Neural cell (in vitro differentiated cells): Measurements from ENCODE around the gene SUSD4.

Experiments used
- CTCF ChIP-seq: fragments of 450-650 bp; IDR thresholded peaks from 2 replicates; pipeline ENCODE4 v1.5.1; 2014; ENCODE audit warnings: antibody characterized with exemption, mild to moderate bottlenecking, moderate library complexity; ENCODE audit not compliant: poor library complexity, severe bottlenecking
- EZH2 ChIP-seq: fragments of 200-600, 300-800 bp; shearing (Covaris generic), sonication (generic); IDR thresholded peaks from 2 replicates; pipeline ENCODE4 v1.6.1; 2014; ENCODE audit warnings: antibody characterized with exemption, low read length, borderline replicate concordance, mild to moderate bottlenecking; ENCODE audit not compliant: insufficient read depth, poor library complexity, severe bottlenecking
- POLR2AphosphoS5 ChIP-seq: IDR thresholded peaks from 2 replicates; pipeline ENCODE4 v1.6.1; 2012
- RAD21 ChIP-seq: fragments of 450-650 bp; conservative IDR thresholded peaks from 2 replicates; pipeline ENCODE4 v1.6.1; 2014; ENCODE audit warnings: antibody characterized with exemption, mild to moderate bottlenecking, moderate library complexity
- REST ChIP-seq: IDR thresholded peaks from 2 replicates; pipeline ENCODE4 v1.6.1; 2012; ENCODE audit warnings: borderline replicate concordance
- SMC3 ChIP-seq: fragments of 450-650 bp; conservative IDR thresholded peaks from 2 replicates; pipeline ENCODE4 v1.6.1; 2014; ENCODE audit warnings: antibody characterized with exemption, mild to moderate bottlenecking, moderate library complexity; ENCODE audit not compliant: poor library complexity
- TAF1 ChIP-seq: IDR thresholded peaks from 2 replicates; pipeline ENCODE4 v1.6.1; 2012; ENCODE audit warnings: low read depth

- no peak for TF ChIP-seq CTCF
- TF ChIP-seq TAF1: no peak
- TF ChIP-seq SMC3: no peak
- no peak for TF ChIP-seq REST
- no peak for TF ChIP-seq POLR2AphosphoS5
- no peak for TF ChIP-seq EZH2
- no peak for TF ChIP-seq RAD21
Measured at GRCh38 chr1:223344491-223344890, 19.5 kb downstream of the SUSD4 start.
